ENCODE measurements around the gene TOE1. TPM values are rescaled to one million over a fixed set of nuclear protein-coding genes. Genes with fewer than 3 reads are reported as not detected.
"Not testable (repeated sequence)": the region's sequence is repeated elsewhere in the genome, so short reads cannot be mapped to it uniquely, and the experiment has no call there.

The TOE1 gene
- total RNA-seq, 1 donor from 2014 or later, result 8.8 TPM

DNA sequence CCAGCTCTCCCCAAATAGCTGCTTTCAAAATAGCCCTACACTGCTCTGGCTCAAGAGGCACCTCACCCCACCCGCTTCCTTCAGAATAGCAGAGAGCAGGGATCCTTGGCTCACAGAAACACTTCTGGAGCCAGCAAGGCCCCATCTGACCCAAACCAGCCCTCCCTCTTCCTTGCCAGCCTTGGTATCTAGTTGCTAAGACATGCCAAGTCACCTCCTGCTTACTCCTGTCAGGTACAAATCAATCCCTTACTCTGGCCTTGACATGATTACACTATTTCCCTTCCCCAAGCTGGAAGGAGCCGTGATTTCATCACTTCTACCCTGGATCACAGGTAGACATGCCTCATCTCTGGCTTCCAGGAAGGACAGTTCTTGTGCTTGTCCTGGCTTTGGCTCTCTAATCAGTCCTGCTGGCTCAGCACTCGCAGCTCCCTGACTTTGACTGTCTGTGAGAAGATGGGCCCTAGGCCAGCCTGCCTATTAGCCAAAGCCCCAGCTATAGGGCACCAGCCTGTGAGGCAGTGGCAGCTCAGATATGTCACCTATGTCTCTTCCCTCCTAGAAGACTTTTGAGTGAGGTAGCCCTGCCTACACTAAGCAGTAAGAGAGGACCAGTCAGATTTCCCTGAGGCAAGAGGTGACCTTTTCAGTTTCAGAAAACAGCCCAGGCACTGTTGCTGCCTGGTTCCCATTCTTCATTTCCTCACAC is 9.2 kb downstream of the TOE1 start:
- DNase-seq (ENCODE audit: low spot score) (no peak), ATAC-seq (peak; percentile 78)
- intact Hi-C loops (cut with DNase I), result no loop called here

DNA sequence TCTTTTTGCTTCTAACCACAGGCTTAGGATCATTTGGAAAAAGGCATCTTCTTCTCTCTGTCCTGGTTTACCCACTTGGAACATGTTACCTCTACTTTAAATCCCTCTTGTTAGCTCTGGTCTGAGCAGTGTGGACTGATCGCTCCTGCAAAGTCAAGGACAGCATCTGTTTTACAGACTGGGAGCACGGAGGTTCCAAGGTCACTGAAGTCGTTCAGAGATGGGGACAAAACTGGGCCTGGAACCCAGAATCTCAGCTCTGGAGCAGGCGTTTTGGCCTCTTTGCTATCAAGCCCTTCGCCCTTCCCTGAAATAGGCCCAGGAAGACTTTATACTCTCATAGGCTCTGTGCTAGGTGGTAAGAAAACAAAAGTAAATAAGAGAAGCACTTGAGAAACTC is 11.5 kb downstream of the TOE1 start:
- ATAC-seq (no peak), DNase-seq (ENCODE audit: low spot score) (no peak)
- intact Hi-C loops (cut with DNase I), result no loop called here

DNA sequence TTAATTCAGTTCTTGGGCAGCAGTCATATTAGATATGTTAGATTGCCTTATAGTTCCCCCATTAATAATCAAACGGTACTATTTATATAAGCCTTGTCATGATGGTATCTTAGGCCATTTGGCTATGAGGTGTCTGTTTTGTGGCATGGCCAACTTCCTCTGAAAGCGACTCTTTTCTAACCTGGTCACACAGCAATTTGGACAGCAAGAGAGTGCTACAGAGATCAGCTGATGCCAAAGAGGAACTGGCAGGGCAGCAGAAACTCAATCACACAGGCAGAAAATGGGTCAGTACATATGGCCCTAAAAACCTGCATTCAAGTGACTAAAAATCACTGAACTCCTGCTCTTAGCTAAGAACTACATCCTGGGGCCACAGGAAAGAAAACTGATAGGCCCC is 13.7 kb downstream of the TOE1 start:
- intact Hi-C loops (cut with DNase I), result no loop called here
- no peak for ATAC-seq
- no peak for DNase-seq (ENCODE audit: low spot score)

DNA sequence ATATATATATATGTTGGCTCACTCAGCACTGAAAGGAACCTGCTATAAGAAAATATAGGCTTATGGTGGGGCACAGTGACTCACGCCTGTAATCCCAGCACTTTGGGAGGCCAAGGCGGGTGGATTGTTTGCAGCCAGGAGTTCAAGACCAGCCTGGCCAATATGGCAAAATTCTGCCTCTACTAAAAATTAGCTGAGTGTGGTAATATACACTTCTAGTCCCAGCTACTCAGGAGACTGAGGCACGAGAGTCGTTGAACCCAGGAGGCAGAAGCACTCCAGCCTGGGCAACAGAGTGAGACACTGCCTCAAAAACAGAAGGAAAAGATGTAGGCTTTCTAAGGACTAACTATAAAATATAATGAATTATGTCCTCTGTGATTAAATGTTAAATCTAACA is 14.9 kb downstream of the TOE1 start:
- ATAC-seq (no peak), DNase-seq (ENCODE audit: low spot score) (no peak)
- intact Hi-C loops (cut with DNase I), result no loop called here

DNA sequence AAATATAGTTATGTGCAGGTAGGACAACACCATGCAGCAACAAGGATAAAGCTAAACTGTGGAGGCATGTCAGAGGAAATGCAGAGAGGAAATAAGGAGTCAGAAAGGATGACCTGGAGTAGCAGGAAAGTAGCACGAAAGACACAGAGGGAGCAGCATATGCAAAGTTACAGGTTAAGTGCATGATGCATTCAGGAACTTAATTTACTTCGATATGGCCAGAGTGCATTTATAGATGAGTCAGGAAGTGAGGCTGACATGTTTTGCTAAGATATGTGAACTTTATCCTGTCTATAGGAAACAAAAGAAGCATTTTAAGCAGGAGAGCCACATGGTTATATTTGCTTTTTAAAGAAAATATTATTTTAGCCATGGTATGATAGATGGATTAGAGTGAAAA is 15.7 kb downstream of the TOE1 start:
- intact Hi-C loops (cut with DNase I), result no loop called here
- DNase-seq (ENCODE audit: low spot score) (no peak), ATAC-seq (no peak)

DNA sequence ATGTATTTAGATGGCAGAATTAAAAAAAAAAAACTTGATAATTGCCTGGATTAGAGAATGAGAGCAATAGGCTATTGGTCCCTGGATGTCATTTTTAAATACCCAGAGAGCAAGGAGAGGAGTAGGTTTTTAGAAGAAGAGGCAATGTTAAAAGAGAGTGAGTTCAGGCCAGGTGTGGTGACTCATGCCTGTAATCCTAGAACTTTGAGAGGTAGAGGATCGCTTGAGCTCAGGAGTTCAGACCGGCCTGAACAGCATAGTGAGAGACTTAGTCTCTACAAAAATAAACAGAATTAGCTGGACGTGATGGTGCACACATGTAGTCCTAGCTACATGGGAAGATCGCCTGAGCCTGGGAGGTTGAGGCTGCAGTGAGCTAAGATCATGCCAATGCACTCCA is 16.2 kb downstream of the TOE1 start:
- intact Hi-C loops (cut with DNase I), result no loop called here
- DNase-seq (ENCODE audit: low spot score) (no peak), ATAC-seq (no peak)

DNA sequence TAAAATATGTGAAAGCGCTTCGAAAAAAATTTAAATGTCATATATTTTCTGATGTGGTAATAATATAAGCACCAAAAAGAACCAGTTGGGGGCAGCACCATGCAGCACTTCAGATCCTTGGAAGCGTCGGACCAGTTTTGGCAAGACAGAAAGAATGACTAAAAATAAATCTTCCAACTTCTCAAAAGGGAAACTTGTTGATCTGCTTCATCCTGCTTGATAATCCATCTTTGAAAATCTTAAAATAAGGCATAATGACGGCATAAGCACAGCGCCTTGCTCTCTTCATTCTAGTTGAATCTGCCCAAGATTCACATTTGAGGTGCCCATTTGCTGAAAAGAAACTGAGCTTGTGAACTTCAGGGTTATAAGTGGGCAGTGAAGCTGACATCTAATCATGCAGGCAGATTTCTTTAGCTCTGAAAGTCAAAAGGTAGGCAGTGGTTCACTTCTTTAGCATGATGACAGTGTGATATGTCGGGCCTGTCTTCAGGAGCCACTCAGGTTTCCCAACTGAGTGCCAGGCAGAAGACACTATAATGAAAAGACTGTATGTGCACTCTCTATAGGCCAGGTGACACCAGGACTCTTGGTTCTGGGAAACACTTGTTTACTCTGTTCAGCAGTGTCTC is 20.0 kb downstream of the TOE1 start:
- DNase-seq (ENCODE audit: low spot score) (peak; percentile 85), ATAC-seq (peak; percentile 90)
- intact Hi-C loops (cut with DNase I), result loop anchor here (5.0 kb wide), 2 partner anchors 132 to 207 kb away; partner anchors contain the start of gene TESK2

DNA sequence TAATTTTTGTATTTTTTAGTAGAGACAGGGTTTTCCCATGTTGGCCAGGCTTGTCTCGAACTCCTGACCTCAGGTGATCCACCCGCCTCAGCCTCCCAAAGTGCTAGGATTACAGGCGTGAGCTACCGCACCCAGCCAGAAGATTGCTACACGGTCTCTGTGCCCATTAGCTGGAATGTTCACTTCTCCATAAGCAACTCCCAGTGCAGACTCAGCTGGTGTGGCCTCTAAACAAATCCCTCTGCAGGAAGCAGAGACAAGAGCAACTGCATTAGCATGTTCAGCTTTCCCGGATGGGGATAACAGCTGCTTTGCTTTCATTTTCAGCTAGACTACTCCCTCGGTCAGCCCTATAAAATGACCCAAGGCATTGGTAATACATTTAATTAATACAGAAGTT is 21.0 kb downstream of the TOE1 start:
- peak; percentile 72 for ATAC-seq
- not testable (repeated sequence) for DNase-seq (ENCODE audit: low spot score)
- intact Hi-C loops (cut with DNase I), result loop anchor here (5.0 kb wide), 2 partner anchors 131 to 206 kb away; partner anchors contain the start of gene TESK2

DNA sequence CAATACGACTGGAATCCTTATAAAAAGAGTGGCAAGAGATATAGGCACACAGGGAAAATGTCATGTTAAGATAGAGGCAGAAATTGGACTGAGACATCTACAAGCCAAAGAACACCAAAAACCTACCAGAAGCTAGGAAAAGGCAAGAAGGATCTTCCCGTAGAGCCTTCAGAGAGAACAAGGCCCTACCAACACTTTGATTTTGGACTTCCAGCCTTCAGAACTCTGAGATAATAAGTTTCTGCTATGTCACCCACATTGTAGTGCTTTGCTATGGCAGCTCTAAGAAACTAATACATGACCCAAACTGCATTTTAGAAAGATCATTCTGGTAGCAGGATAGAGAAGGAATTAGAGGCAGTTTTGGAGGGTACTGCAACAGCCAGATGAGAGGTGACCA is 24.3 kb downstream of the TOE1 start:
- intact Hi-C loops (cut with DNase I), result loop anchor here (5.0 kb wide), 2 partner anchors 128 to 203 kb away; partner anchors contain the start of gene TESK2
- no peak for DNase-seq (ENCODE audit: low spot score)
- ATAC-seq, result no peak

DNA sequence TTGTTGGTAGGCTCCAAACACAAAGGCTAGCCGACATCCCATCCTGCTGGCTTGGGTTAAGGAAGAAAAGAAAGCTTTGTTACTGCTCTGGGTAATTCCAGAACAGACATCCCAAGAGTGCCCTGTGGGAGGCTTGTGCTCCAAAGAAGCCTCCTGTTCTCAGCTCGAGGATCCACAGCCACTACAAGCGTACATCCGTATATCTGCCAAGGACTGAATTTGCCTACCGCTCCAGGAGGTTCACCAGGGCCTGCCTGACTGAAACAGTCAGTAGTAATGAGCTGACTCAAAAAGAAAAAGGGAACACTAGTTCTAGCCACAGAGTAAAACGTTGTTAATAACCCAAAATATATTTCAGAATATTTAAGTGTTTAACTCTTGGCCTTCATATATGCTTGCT is 25.1 kb downstream of the TOE1 start:
- no peak for DNase-seq (ENCODE audit: low spot score)
- intact Hi-C loops (cut with DNase I), result no loop called here
- ATAC-seq, result peak; percentile 93

DNA sequence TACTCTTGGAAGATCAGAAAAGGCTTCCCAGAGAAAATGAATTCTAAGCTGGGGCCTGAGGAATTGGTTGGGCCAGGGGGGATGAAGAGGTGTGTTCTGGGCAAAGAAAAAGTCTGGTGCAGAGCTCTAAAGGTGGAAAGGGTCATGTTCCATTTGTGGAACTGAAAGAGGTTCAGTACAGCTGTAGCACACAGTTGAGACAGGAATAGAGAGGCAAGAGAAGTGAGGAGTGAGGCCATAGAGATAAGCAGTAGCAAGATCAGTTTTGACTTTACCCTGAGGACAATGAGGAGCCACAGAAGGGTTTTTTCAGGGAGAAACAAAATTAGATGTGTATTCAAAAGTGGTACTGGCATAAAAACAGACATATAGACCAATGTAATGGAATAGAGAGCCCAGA is 30.6 kb downstream of the TOE1 start:
- ATAC-seq (no peak), DNase-seq (ENCODE audit: low spot score) (no peak)
- intact Hi-C loops (cut with DNase I), result no loop called here

DNA sequence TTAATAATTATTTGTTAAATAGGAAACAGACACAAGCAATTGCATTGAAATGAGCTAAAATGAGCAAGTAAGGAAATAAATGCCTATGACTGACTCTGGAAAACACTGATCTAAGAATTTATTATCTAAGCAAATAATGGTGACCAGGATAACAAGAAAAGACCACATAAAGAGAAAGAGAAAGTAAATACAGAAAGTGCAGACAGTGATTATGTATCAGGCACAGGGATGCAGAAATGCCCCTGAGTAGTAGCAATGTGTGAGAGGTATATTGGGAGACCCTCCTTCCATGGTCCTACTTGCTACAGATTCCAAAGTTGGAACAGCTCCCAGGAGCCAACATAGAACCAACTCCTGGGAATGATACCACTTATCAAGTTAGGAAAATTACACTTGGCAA is 33.6 kb downstream of the TOE1 start:
- DNase-seq (ENCODE audit: low spot score) (no peak), ATAC-seq (no peak)
- intact Hi-C loops (cut with DNase I), result no loop called here

DNA sequence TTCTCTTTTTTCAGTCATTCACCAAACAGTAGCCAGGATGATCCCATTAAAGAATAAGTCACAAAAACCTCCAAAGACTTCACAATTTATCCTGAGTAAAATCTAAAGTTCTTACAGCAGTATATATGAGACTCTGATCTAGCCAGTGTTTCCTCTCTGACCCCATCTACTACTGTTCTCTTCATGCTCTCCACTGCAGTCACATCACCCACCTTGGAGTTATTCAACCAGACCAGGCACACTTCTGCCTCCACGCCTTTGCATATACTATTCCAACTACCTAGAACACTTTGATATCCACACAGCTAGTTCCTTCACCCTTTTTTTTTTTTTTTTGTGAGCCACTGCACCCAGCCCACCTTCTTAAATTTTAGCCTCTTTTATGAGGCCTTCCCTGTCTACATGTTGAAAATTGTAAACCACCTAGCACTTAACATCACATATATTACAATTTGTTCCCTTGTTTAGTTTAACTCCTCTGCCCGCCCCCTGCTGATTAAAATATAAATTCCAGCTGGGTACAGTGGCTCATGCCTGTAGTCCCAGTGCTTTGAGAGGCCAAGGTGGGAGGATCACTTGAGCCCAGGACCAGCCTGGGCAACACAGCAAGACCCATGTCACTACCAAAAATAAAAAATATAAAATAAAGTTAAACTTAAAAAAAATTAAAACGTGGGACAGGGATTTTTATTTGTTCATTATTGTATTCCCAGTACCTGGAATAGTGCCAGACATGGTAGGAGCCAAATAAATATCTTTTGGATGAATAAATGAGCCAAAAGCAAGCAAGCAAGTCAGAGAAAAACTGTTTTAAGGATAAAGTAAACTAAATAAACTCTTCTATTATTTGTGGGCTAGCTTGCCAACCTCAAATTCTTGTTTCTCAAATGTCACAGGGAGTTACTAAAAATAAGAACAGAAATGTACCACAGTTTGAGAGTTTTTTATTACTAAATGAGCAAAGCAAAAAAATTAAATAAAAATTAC is 35.4 kb downstream of the TOE1 start:
- intact Hi-C loops (cut with DNase I), result no loop called here
- no peak for DNase-seq (ENCODE audit: low spot score)
- no peak for ATAC-seq

DNA sequence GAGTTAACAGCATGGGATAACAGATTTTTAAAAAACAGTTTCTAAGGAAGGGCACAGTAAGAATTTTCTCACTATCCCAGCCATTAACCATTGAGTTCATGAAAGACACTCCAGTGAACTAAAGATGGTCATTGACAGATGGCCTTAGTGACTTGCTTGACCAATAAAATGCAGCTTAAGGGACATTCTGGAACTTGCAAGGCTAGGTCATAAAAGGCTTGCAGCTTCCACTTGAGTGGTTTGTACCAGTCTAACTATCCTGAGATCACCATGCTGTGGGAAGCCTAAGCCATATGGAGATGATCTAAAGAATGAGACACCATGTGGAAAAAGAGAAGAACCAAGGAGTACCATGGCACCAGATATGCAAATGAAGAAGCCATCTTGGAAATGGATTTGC is 38.2 kb downstream of the TOE1 start:
- DNase-seq (ENCODE audit: low spot score) (no peak), ATAC-seq (no peak)
- intact Hi-C loops (cut with DNase I), result no loop called here

DNA sequence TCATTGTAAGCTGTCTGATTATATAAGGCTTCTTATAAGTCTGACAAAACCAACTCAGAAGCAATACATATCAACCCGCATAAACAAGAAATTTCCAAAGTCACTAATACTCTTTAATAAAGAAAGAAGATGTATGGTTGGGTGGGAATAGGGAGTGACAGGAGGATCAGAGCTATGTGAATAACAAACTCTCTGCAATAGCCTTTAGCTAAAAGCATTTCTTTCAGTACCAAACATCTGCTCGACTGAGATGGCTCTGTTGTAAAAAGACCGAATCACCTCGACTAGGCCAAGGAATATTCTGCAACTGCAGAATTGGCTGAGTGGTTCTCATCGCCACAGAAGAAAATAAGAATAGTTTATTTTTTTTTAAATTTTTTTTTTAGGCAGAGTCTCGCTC is 39.6 kb downstream of the TOE1 start:
- intact Hi-C loops (cut with DNase I), result no loop called here
- ATAC-seq (no peak), DNase-seq (ENCODE audit: low spot score) (no peak)

DNA sequence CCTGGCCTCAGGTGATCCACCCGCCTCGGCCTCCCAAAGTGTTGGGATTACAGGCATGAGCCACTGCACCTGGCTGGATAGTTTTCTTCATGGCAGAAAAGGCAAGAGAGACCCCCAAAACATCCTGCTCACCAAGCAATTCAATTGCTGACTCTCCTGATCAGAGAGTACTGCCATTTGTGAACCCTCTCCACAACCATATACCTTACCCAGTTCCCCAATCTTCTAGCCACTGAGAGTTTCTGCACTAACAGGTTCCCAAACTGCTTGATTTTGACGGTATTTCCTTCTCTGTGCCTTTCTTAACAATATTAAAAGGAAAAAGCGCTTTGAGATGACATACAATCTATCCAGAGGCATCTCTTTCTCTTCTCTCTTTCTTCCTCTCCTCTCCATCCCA is 40.2 kb downstream of the TOE1 start:
- DNase-seq (ENCODE audit: low spot score) (no peak), ATAC-seq (no peak)
- intact Hi-C loops (cut with DNase I), result no loop called here

DNA sequence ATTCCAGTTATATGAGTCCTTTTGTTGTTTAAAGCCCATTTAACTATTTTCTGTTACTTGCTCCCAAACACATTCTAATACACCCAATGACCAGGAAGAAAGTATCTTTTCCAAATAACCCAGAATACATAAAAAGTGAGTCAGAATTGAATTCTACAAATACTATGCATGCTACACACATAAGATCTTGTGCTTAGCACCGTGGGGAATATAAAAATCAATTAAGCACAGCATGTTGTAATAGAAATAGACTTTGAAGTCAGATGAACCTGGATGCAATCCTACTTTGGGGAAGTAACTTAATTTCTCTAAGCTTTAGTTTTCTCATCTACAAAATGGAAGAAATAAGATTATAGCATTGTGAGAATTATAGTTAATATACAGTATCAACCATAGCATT is 40.8 kb downstream of the TOE1 start:
- intact Hi-C loops (cut with DNase I), result no loop called here
- ATAC-seq (no peak), DNase-seq (ENCODE audit: low spot score) (no peak)

DNA sequence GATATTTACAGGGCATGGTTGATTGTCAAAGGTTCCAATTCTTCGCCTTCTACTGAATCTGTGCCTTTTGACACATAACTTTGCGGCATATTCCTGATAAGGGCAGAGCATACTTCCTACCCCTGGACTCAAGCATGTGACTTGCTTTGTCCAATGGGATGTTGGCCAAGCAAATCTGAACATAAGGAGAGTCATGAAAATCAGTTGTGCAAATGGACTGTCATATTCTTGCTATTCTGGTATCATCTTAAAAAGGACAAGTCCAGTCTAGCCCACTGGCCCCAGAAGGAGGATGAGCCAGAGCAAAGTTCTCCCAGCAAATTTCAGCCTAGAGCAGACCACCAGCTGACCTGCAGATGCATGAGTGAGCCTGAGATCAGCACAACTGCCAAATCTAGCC is 41.3 kb downstream of the TOE1 start:
- no peak for ATAC-seq
- intact Hi-C loops (cut with DNase I), result no loop called here

DNA sequence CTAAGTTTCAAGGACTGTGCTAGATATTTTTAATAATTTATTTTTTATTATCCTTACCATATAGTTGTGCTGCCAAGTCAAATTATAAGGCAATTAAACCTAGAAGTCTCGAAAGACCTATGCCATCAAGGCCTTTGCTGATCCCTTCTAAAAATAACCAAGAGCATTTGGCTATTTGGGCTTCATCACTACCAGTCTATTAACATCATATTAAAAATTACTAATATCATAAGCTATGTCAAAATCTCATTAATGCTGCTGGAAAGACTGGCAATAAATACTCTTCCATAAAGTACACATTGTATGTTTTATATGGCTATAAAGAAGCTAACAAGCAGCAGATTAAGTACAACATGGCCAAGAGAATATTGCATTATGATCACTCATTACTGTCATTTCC is 43.2 kb downstream of the TOE1 start:
- intact Hi-C loops (cut with DNase I), result no loop called here
- no peak for DNase-seq (ENCODE audit: low spot score)
- no peak for ATAC-seq

More for the DNA sequence above, 41.3 kb downstream of the TOE1 start:
- DNase-seq (ENCODE audit: low spot score), result no peak

DNA sequence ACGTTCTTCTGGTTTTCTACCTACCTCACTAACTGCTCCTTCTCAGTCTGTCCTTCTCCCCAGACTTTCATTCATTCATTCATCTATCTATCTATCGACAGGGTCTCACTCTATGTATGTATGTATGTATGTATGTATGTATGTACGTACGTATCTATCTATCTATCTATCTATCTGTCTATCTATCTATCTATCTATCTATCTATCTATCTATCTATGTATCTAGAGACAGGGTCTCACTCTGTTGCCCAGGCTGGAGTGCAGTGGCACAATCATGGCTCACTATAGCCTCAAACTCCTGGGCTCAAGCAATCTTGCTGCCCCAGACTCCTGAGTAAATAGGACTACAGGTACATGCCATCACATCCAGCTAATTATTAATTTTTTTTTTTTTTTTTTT is 44.2 kb downstream of the TOE1 start:
- ATAC-seq, result not testable (repeated sequence)

More for the DNA sequence above, 44.2 kb downstream of the TOE1 start:
- DNase-seq (ENCODE audit: low spot score); intact Hi-C loops (cut with DNase I): not testable (repeated sequence)
